ENCODE measurements around the gene RER1.

The RER1 gene

GRCh38 chr1:2354511-2355372, 36.9 kb upstream of the RER1 start:
- no peak for DNase-seq

- DNase-seq, result no peak
These were observed 36.0 kb upstream of the RER1 start for GRCh38 chr1:2355373-2356261.

GRCh38 chr1:2356401-2356800, 35.2 kb upstream of the RER1 start:
- DNase-seq, result no peak

- no peak for DNase-seq
These were observed 34.5 kb upstream of the RER1 start for GRCh38 chr1:2356911-2357845.

GRCh38 chr1:2358072-2358471, 33.6 kb upstream of the RER1 start:
- no peak for DNase-seq

- DNase-seq, result no peak
These were observed 32.7 kb upstream of the RER1 start for GRCh38 chr1:2358651-2359640.

- DNase-seq, result no peak
These were observed 30.9 kb upstream of the RER1 start for GRCh38 chr1:2360588-2361364.

- DNase-seq, result no peak
These were observed 27.7 kb upstream of the RER1 start for GRCh38 chr1:2363847-2364513.

GRCh38 chr1:2368053-2368744, 23.4 kb upstream of the RER1 start:
- no peak for DNase-seq

- DNase-seq, result no peak
These were observed 18.8 kb upstream of the RER1 start for GRCh38 chr1:2372551-2373490.

- peak; percentile 55 for DNase-seq
These were observed 17.9 kb upstream of the RER1 start for GRCh38 chr1:2373551-2374251.

GRCh38 chr1:2374252-2375155, 17.1 kb upstream of the RER1 start:
- DNase-seq, result no peak

- no peak for DNase-seq
These were observed 16.3 kb upstream of the RER1 start for GRCh38 chr1:2375246-2375922.

- DNase-seq, result no peak
These were observed 15.7 kb upstream of the RER1 start for GRCh38 chr1:2375923-2376260.

GRCh38 chr1:2376261-2376741, 15.3 kb upstream of the RER1 start:
- DNase-seq, result no peak

Measured in RPMI8226 (cell line).